DOHH2 (cell line): ENCODE data around the gene BIVM.

Source experiments
- CTCF ChIP-seq: fragments of 200-600 bp; sonication (generic); IDR thresholded peaks from one replicate; pipeline ENCODE4 v1.5.1; 2014; ENCODE audit warnings: antibody characterized with exemption, mild to moderate bottlenecking, low read depth, low read length; ENCODE audit not compliant: poor library complexity, severe bottlenecking
- EZH2phosphoT487 ChIP-seq: fragments of 200-600 bp; sonication (generic); IDR thresholded peaks from 2 replicates; pipeline ENCODE4 v1.6.1; 2017; ENCODE audit warnings: borderline replicate concordance, mild to moderate bottlenecking, antibody characterized with exemption, low read length, moderate library complexity, mixed read lengths

- TF ChIP-seq CTCF, result no peak
- TF ChIP-seq EZH2phosphoT487, result no peak
Measured at GRCh38 chr13:102757006-102757405, 41.9 kb upstream of the BIVM start.
